ENCODE data around the gene MOB4. TPM values are rescaled to one million over a fixed set of nuclear protein-coding genes. Genes with fewer than 3 reads are reported as not detected.
A peak's percentile ranks its signal among the peaks of the same experiment; 100 is the strongest.

The MOB4 gene
- total RNA-seq, 1 donor: 44.5 TPM

GRCh38 chr2:197495433-197496134 lies 20.3 kb upstream of the MOB4 start:
- DNase-seq (ENCODE audit: low read depth): no peak
- no peak for TF ChIP-seq CTCF (IDR thresholded peaks at IDR 0.05; ENCODE audit: insufficient read depth, low read depth, low read length)
- no peak overlapping the region for H3K4me3 ChIP-seq (ENCODE audit: low read depth, low read length)

- no peak for TF ChIP-seq CTCF (IDR thresholded peaks at IDR 0.05; ENCODE audit: insufficient read depth, low read depth, low read length)
- no peak for DNase-seq (ENCODE audit: low read depth)
- no peak overlapping the region for H3K4me3 ChIP-seq (ENCODE audit: low read depth, low read length)
Measured at GRCh38 chr2:197496695-197497094, 19.2 kb upstream of the MOB4 start.

GRCh38 chr2:197497326-197497725 lies 18.5 kb upstream of the MOB4 start:
- H3K4me3 ChIP-seq (ENCODE audit: low read depth, low read length): no peak overlapping the region
- no peak for TF ChIP-seq CTCF (IDR thresholded peaks at IDR 0.05; ENCODE audit: insufficient read depth, low read depth, low read length)
- DNase-seq (ENCODE audit: low read depth): no peak

GRCh38 chr2:197498235-197498936 lies 17.5 kb upstream of the MOB4 start:
- TF ChIP-seq CTCF (IDR thresholded peaks at IDR 0.05; ENCODE audit: insufficient read depth, low read depth, low read length): no peak
- peak; percentile 12 for DNase-seq (ENCODE audit: low read depth)
- H3K4me3 ChIP-seq (ENCODE audit: low read depth, low read length): peak overlapping the region; percentile 90

- TF ChIP-seq CTCF (IDR thresholded peaks at IDR 0.05; ENCODE audit: insufficient read depth, low read depth, low read length): no peak
- H3K4me3 ChIP-seq (ENCODE audit: low read depth, low read length): peak overlapping the region; percentile 90
- DNase-seq (ENCODE audit: low read depth): peak; percentile 78
Measured at GRCh38 chr2:197498937-197499593, 16.8 kb upstream of the MOB4 start.

- peak within 1 kb of the TSS; percentile 90 for H3K4me3 ChIP-seq (ENCODE audit: low read depth, low read length)
- peak; percentile 99 for DNase-seq (ENCODE audit: low read depth)
- TF ChIP-seq CTCF (IDR thresholded peaks at IDR 0.05; ENCODE audit: insufficient read depth, low read depth, low read length): no peak
Measured at GRCh38 chr2:197499594-197500502, 16.0 kb upstream of the MOB4 start, which contains the start of the genes HSPD1 and HSPE1. HSPD1 (minus strand) TSS chr2:197499840; CDS start chr2:197498848, 992 bp downstream. HSPE1 (plus strand) TSS chr2:197500379; CDS start chr2:197500437, 58 bp downstream.
